Activated gamma-delta T cell treated with anti-CD3 and anti-CD28 coated beads, Interleukin-2, amount 50 U/mL, for 16 hours (primary cell): ENCODE measurements around the gene RELL1.
A peak's percentile ranks its signal among the peaks of the same experiment; 100 is the strongest.
"Not testable (repeated sequence)": the region's sequence is repeated elsewhere in the genome, so short reads cannot be mapped to it uniquely, and the experiment has no call there.

Experiments
- DNase-seq: peaks from one replicate; pipeline ENCODE4 v3.0.0-alpha.2; 2020; ENCODE audit warnings: low read depth

Gene RELL1

GRCh38 chr4:37693030-37693429 lies 6.9 kb upstream of the RELL1 start:
- DNase-seq = no peak

- DNase-seq = no peak
Observed at GRCh38 chr4:37690976-37691375, 4.8 kb upstream of the RELL1 start.

GRCh38 chr4:37689353-37690095 lies 3.3 kb upstream of the RELL1 start:
- DNase-seq = no peak

- DNase-seq = no peak
Observed at GRCh38 chr4:37687681-37688080, 1.5 kb upstream of the RELL1 start.

GRCh38 chr4:37687194-37687562 lies 1.0 kb upstream of the RELL1 start:
- DNase-seq = no peak

GRCh38 chr4:37685823-37686372 lies 278 bp downstream of the RELL1 start:
- peak; percentile 24 for DNase-seq

- DNase-seq = peak; percentile 17
Observed at GRCh38 chr4:37685161-37685822, 884 bp downstream of the RELL1 start.

GRCh38 chr4:37684154-37684553 lies 2.0 kb downstream of the RELL1 start:
- DNase-seq = no peak

GRCh38 chr4:37682701-37683401 lies 3.3 kb downstream of the RELL1 start:
- DNase-seq = no peak

- DNase-seq = no peak
Observed at GRCh38 chr4:37680089-37680488, 6.1 kb downstream of the RELL1 start.

- no peak for DNase-seq
Observed at GRCh38 chr4:37679301-37679700, 6.9 kb downstream of the RELL1 start.

- no peak for DNase-seq
Observed at GRCh38 chr4:37678624-37679023, 7.6 kb downstream of the RELL1 start.

GRCh38 chr4:37675587-37676290 lies 10.4 kb downstream of the RELL1 start:
- no peak for DNase-seq

GRCh38 chr4:37674439-37674838 lies 11.7 kb downstream of the RELL1 start:
- no peak for DNase-seq

- no peak for DNase-seq
Observed at GRCh38 chr4:37673538-37674192, 12.5 kb downstream of the RELL1 start.

GRCh38 chr4:37671072-37671471 lies 15.1 kb downstream of the RELL1 start:
- no peak for DNase-seq

GRCh38 chr4:37670249-37670648 lies 15.9 kb downstream of the RELL1 start:
- DNase-seq = no peak

GRCh38 chr4:37669124-37669523 lies 17.1 kb downstream of the RELL1 start:
- DNase-seq = not testable (repeated sequence)

- DNase-seq = no peak
Observed at GRCh38 chr4:37667197-37668100, 18.7 kb downstream of the RELL1 start.

GRCh38 chr4:37666625-37667071 lies 19.5 kb downstream of the RELL1 start:
- DNase-seq = no peak
